Measurements from ENCODE around the gene JMJD7.
"Not testable (repeated sequence)": the region's sequence is repeated elsewhere in the genome, so short reads cannot be mapped to it uniquely, and the experiment has no call there.

The JMJD7 gene

GRCh38 chr15:41825572-41826535 lies 2.0 kb upstream of the JMJD7 start:
- TF ChIP-seq CTCF (conservative IDR thresholded peaks at IDR 0.05; ENCODE audit: low read depth, low read length), result no peak
- H3K4me3 ChIP-seq (ENCODE audit: low read depth, low read length), result no peak overlapping the region
- DNase-seq (ENCODE audit: low read depth), result no peak

GRCh38 chr15:41827290-41827879 lies 507 bp upstream of the JMJD7 start:
- no peak for DNase-seq (ENCODE audit: low read depth)
- peak overlapping the region; percentile 87 for H3K4me3 ChIP-seq (ENCODE audit: low read depth, low read length)
- TF ChIP-seq CTCF (conservative IDR thresholded peaks at IDR 0.05; ENCODE audit: low read depth, low read length), result no peak

- H3K4me3 ChIP-seq (ENCODE audit: low read depth, low read length), result peak overlapping the region; percentile 87
- TF ChIP-seq CTCF (conservative IDR thresholded peaks at IDR 0.05; ENCODE audit: low read depth, low read length), result no peak
- peak; percentile 35 for DNase-seq (ENCODE audit: low read depth)
These were observed 882 bp downstream of the JMJD7 start for GRCh38 chr15:41828807-41829141.

- DNase-seq (ENCODE audit: low read depth), result no peak
- no peak overlapping the region for H3K4me3 ChIP-seq (ENCODE audit: low read depth, low read length)
- TF ChIP-seq CTCF (conservative IDR thresholded peaks at IDR 0.05; ENCODE audit: low read depth, low read length), result no peak
These were observed 2.2 kb downstream of the JMJD7 start for GRCh38 chr15:41829959-41830646.

GRCh38 chr15:41831291-41831690 lies 3.4 kb downstream of the JMJD7 start:
- H3K4me3 ChIP-seq (ENCODE audit: low read depth, low read length); DNase-seq (ENCODE audit: low read depth): not testable (repeated sequence)

GRCh38 chr15:41832208-41832607 lies 4.3 kb downstream of the JMJD7 start:
- no peak overlapping the region for H3K4me3 ChIP-seq (ENCODE audit: low read depth, low read length)
- TF ChIP-seq CTCF (conservative IDR thresholded peaks at IDR 0.05; ENCODE audit: low read depth, low read length), result no peak
- no peak for DNase-seq (ENCODE audit: low read depth)

GRCh38 chr15:41832875-41833274 lies 5.0 kb downstream of the JMJD7 start:
- no peak for DNase-seq (ENCODE audit: low read depth)
- TF ChIP-seq CTCF (conservative IDR thresholded peaks at IDR 0.05; ENCODE audit: low read depth, low read length), result no peak
- no peak overlapping the region for H3K4me3 ChIP-seq (ENCODE audit: low read depth, low read length)

Data from choroid plexus epithelial cell (primary cell).